Midbrain (tissue), 1 donor: ENCODE results near the gene STUB1.
A peak's percentile ranks its signal among the peaks of the same experiment; 100 is the strongest.

Experiments
- DNase-seq: peaks from one replicate; lab custom pipeline; 2025; lab: John Stamatoyannopoulos, UW

STUB1 gene

DNA sequence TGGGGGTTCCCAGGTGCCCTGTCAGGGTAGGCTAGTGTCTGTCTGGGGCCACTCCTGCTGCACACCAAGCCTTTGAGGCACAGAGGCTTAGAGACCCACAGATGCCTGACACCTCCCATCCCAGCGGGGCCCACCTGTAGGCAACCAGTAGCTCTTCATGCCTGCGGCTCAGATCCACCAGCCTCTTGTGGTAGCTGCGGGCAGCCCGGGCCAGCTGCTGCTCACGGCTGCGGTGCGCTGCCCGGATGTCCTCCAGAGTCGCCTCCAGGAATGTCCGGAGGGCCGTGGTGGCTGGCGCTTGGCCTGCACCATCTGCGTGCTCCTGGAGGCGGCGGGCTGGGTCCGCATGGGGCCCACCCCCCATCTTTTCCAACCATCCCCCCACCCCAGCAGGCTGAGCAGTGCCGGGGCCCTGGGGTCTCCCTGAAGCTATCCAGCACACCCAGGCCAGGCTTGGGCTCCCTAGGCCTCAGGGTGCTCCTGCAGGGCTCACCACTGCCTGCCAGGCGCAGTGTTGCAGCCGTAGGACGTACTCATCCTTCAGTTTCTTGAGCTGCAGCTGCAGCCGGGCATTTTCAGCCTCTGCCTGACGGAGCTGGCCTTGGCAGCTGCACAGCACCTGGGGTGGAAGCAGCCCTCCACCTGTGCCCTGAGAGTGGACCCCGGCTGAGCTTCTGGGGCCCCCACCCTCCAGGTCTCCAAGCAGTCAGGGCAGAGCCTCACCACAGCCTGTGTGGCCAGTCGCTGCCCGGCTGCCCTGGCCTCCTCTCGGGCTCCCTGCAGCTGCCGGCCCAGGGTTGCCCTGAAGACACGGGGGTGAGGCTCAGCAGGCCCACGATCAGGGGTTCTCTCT lies 44.2 kb downstream of the STUB1 start:
- no peak for DNase-seq

DNA sequence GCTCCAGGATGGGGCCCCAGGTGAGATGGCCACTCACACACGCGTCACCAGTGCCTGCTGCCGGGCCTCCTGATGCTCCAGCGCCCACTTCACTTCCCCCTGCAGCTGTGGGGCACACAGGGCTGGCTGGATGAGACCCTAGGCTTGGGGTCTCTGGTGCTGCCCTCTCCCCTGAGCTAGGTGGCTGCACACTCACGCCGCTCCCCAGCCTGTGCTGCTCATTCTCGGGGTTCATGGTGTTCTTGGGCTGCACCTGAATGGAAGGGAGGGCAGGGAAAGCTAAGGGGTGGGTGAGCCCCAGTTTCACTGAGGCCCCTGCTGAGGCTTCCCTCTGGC lies 44.8 kb downstream of the STUB1 start:
- DNase-seq, result no peak

DNA sequence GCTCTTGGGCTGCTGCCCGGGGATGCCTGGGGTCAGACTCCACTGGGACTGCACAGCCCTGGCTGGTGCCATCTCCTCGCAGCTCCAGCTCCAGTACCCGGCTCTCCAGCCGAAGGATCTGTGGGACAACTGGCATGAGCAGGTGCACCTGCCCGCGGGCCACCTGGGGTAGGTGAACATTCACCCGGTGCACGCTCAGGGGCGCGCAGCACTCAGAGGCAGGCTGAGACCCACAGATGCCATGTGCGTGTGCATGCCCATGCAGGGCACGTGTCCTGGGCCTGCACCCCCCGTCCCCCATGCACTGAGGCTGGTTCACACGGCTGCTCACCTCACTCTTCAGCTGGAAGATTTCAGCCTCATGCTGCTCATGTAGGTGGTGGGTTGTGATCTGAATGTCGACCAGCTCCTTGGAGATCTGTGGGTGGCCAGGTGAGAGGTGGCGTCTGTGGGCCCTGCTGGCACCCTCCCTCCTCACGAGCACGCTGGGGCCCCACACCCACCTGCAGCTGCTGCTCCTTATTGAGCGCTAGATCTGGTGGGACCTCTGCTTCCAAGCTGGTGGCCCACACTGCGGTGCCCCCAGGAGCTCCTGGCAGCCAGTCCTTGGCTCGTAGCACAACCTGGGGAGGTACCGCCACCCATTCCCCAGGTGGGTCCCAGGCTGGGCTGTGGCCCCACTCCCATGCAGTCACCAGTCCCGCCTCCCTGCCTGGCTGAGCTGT lies 45.4 kb downstream of the STUB1 start:
- DNase-seq, result no peak

DNA sequence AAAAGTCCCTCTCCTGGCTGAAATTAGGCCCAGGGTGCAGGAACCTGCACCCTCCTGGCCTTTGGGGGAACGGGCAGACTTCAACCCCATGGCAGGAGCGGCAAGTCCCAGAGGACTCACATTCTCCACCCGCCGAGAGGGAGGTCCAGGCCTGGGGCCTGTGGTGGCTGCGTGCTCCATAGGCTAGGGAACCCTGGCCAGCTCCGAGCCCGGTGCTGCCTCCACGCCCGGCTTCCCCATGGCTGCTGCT lies 45.9 kb downstream of the STUB1 start:
- DNase-seq, result no peak

DNA sequence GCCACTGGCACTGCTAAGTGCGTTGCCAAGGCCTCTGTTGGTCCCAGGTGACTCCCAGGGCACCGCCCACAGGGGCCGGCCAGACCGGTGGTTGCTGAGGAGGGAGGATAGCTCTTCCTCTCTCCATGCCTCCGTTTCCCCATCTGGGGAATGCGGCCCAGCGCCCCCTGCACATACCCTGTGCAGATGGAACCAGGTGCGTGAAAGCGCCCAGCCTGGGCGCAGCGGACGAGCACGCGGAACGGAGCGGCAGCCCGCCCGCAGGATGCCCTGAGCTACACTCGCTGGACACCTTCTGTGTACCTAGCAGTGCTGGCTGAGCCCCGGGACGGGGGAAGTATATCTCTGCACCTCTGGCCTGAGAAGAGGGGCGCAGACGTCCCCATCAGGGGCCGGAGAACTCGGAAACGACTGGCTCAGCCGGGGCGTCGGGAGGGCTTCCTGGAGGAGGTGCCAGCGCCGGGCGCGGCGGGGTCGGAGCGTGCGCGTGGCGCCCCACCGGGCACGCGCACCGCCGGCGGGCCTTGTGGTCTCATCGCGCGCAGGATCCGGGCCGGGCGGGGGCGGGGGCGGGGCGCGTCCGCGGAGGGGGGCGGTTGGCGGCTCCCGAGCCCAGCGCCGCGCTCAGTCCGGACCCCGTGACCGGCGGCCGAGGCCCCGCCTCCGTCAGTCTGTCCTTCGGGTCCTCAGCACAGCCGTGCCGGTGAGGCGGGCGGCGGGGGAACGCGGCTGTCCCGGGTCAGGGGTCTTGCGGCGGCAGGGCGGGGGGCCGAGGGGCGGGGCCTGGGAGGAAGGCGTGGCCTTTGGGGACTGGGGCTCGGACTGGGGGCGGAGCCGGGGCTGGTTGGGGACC lies 46.5 kb downstream of the STUB1 start, which contains the start of the genes CCDC78 and HAGHL:
CCDC78 (minus strand) TSS at position 6 of the 853 bp plus-strand sequence. CDS start 76 bp downstream, outside the sequence.
HAGHL (plus strand) TSS at position 669 of the 853 bp plus-strand sequence. CDS start 404 bp downstream, outside the sequence.
- peak; percentile 56 for DNase-seq

DNA sequence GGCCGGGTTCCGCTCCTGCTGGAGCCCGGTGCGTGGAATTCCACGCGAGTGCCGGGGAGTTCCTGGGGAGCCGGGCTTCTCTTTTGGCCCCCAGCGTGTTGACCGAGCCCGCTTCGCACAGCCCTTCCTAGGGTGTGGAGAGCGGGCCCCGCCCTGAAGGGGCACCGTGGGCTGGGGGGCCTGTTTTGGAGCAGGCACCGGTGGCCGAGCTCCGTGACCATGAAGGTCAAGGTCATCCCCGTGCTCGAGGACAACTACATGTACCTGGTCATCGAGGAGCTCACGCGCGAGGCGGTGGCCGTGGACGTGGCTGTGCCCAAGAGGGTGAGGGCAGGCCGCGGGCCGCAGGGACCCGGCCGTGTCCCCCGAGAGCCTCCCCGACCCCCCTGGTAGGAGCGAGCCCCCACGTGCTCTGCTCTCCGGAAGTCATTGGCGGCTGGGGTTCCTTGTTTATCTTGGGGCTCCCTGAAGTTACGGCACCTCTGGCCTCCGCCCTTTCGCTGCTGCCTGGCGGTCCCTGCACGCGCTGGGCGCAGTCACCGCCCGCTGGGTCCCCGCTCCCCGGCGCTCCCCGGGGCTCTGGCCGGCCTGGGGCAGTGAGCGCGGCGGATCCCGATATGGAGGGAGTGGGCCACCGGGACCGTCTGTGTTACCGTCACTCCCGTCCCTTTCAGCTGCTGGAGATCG lies 47.2 kb downstream of the STUB1 start:
- DNase-seq, result no peak

DNA sequence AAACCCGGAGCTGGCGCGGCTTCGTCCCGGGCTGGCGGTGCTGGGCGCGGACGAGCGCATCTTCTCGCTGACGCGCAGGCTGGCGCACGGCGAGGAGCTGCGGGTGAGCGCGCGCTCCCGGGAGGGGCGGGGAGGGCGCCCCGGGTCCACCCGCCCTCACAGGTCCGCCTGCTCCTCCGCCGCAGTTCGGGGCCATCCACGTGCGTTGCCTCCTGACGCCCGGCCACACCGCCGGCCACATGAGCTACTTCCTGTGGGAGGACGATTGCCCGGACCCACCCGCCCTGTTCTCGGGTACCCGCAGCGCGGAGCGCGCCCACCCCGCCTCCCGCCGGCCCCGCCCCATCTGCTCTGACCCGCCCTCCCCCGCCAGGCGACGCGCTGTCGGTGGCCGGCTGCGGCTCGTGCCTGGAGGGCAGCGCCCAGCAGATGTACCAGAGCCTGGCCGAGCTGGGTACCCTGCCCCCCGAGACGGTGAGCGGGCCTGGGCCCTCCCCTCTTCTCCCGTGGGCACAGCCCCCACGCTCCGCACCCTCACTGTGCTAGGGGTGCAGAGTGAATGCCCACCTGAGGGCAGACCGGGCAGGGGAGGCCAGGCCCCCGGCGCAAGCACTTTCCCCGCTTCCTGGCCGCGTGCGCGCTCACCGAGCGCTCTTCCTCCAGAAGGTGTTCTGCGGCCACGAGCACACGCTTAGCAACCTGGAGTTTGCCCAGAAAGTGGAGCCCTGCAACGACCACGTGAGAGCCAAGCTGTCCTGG lies 48.1 kb downstream of the STUB1 start:
- DNase-seq, result peak; percentile 60

DNA sequence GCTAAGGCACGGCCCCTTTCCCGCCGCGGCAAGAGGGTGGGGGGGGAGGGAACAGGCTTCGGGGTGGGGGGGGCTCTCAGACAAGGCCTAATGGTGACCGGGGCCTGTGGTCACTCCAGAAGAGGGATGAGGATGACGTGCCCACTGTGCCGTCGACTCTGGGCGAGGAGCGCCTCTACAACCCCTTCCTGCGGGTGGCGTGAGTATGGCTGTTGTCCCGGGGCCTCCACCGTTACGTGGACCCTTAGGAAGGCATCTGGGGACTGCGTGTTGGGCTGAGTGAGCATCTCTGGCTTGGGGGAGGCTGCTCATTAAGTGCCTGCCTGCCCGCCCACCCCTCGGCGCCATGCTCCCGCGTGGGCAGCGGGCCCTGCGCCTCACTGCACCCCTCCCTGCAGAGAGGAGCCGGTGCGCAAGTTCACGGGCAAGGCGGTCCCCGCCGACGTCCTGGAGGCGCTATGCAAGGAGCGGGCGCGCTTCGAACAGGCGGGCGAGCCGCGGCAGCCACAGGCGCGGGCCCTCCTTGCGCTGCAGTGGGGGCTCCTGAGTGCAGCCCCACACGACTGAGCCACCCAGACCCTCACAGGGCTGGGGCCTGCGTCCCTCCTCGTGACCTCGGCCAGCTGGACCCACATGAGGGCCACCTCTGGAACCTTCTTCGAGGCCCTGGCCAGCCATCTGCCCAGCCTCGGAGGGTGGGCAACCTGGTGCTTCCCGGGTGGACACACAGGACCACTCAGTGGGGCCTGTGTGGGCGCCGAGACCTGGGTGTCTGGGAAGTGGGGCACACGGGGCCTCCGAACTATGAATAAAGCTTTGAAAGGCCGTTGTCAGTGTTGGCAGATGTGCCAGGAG lies 48.9 kb downstream of the STUB1 start:
- no peak for DNase-seq

DNA sequence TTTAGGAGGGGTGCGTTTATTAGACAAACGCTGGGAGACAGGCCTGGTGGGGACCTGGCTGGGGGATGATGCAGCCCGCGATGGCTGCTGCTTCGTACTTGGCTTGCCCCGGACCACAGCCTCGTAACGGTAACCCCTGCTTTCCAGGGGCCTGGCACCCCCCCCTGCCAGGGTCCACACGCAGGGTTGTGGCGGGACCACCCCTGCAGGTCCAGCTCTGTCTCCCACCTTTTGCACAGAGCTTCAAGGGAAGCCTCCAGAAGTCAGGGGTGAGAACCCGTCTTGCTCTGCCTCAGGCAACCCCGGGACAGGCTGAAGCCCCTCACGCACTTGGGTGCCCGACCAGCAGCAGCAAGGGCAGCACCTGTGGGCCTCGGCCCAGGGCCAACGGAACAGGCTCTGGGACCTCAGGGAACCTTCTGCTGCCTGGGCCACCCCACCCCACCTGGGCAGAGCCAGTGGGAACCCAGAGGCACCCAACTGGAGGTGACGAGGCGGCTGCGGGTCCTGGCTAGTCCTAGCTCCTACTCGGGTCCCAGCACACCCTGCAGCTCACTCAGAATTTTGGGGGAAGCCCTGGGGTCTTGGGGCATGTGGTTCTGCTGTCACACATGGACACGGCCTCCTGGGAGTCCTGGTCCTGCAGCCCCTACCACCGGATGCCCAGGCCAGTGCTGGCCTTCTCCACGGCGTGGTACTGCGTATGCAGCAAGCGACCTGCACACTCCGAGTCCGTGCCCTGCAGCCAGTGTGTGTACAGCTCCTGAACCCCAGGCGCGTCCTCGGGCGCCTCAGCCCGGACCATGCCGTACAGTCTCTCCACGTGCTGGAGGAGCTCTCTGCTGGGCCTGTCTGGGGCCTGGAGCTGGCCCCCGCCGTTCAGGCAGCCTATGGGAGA lies 49.8 kb downstream of the STUB1 start:
- DNase-seq, result no peak

DNA sequence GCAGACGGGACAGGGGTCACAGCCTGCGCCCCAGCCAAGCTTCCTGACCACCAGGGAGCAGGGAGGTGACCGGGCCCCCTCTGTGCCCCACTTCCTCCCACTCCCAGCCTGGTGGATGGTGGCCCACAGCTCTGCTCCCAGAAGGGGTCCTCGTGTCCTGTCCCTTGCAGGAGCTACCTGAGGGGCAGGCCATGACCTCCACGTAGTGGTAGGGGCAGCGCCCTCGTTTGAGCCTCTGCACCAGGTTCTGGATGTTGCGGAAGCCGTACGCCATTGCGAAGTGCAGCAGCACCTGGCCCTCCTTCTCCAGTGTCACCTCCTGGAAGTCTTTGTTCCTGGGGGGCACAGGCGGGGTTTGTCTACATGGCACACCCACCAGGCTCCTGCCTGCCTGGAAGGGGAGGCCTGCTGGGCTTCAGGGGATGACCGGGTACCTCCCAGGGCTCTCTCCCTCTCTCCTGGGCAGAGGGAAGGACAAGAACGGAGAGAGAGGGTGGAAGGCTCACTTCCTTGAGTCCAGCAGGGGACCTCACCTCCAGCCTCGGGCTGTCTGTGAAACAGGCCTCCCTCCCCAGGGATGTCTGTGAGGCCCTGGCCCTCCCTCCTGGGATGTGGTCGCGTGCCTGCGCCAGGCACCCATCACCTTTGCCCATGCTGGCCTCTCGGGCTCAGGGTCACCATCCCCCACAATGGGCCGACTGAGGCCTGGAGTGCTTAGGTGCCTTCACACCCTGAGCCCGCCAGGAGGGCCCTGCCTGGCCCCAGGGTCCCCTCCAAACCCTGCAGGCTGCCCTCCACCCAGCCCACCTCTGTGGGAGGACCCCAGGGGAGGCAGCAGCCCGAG lies 50.7 kb downstream of the STUB1 start:
- DNase-seq, result no peak

DNA sequence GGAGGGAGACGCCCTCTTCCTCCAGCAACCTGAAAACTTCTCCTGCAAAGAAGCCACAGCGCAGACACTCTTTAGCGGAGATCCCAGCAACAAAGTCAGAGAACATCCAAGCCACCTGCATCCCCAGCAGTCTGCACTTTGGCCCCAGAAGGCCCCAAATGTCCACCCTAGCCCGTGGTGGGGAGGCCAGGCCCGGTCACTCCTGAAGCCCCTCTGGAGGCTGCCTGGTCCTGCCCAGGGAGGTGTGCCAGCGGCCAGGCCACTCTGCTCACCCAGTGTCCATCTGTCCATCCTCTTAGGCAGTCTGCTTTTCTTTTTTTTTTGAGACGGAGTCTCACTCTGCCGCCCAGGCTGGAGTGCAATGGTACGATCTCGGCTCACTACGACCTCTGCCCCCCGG lies 52.1 kb downstream of the STUB1 start:
- no peak for DNase-seq
